Renal pelvis (tissue), 12 donors: ENCODE measurements around the gene TP53I11. TPM values are rescaled to one million over a fixed set of nuclear protein-coding genes. Genes with fewer than 3 reads are reported as not detected.

ENCODE experiments used
- DNase-seq: peaks from one replicate; pipeline ENCODE4 v3.0.0-alpha.2; 2013
- long read RNA-seq, 16 experiments: transcript quantifications; one replicate each; lab custom pipeline, GENCODE V29; 2026
- polyA plus RNA-seq, 3 donors: library from polyadenylated mRNA; unstranded; fragments of 120-200 nt; gene quantifications; one replicate each; pipeline ENCODE4 v1.2.1, GENCODE V29; 2013; ENCODE audit not compliant: insufficient read length in 3 of 3

TP53I11 gene
- polyA plus RNA-seq, result 10 to 100 TPM; 75.3 to 83.2 (median 78.7) TPM
- long read RNA-seq, donor 1, transcript TP53I11-208 (7 exons, 2,647 nt), result major isoform, 8 of 26 reads
- long read RNA-seq, donor 1, partial matches to known transcripts, result 5 of 26 reads
- long read RNA-seq, donor 1, other reads (novel, unspliced or antisense), result 12 of 26 reads
- long read RNA-seq, donor 2, transcript TP53I11-208 (7 exons, 2,647 nt), result major isoform, 14 of 16 reads
- long read RNA-seq, donor 2, partial matches to known transcripts, result 0 of 16 reads
- long read RNA-seq, donor 2, other reads (novel, unspliced or antisense), result 0 of 16 reads
- long read RNA-seq, donor 3, transcript TP53I11-208 (7 exons, 2,647 nt), result major isoform, 21 of 25 reads
- long read RNA-seq, donor 3, partial matches to known transcripts, result 0 of 25 reads
- long read RNA-seq, donor 3, other reads (novel, unspliced or antisense), result 0 of 25 reads
- long read RNA-seq, donor 4, transcript TP53I11-208 (7 exons, 2,647 nt), result major isoform, 11 of 14 reads
- long read RNA-seq, donor 4, partial matches to known transcripts, result 0 of 14 reads
- long read RNA-seq, donor 4, other reads (novel, unspliced or antisense), result 0 of 14 reads
- long read RNA-seq, donor 5, transcript TP53I11-208 (7 exons, 2,647 nt), result major isoform, 12 of 14 reads
- long read RNA-seq, donor 5, partial matches to known transcripts, result 0 of 14 reads
- long read RNA-seq, donor 5, other reads (novel, unspliced or antisense), result 0 of 14 reads
- long read RNA-seq, donor 6, transcript TP53I11-208 (7 exons, 2,647 nt), result major isoform, 10 of 13 reads
- long read RNA-seq, donor 6, partial matches to known transcripts, result 0 of 13 reads
- long read RNA-seq, donor 6, other reads (novel, unspliced or antisense), result 0 of 13 reads
- long read RNA-seq, donor 7, transcript TP53I11-208 (7 exons, 2,647 nt), result major isoform, 18 of 21 reads
- long read RNA-seq, donor 7, partial matches to known transcripts, result 0 of 21 reads
- long read RNA-seq, donor 7, other reads (novel, unspliced or antisense), result 0 of 21 reads
- long read RNA-seq, donor 8, partial matches to known transcripts, result 0 of 7 reads
- long read RNA-seq, donor 8, other reads (novel, unspliced or antisense), result 0 of 7 reads
- long read RNA-seq, donor 9, transcript TP53I11-208 (7 exons, 2,647 nt), result major isoform, 10 of 33 reads
- long read RNA-seq, donor 9, partial matches to known transcripts, result 8 of 33 reads
- long read RNA-seq, donor 9, other reads (novel, unspliced or antisense), result 12 of 33 reads
- long read RNA-seq, donor 10, transcript TP53I11-208 (7 exons, 2,647 nt), result major isoform, 11 of 110 reads
- long read RNA-seq, donor 10, partial matches to known transcripts, result 95 of 110 reads
- long read RNA-seq, donor 10, other reads (novel, unspliced or antisense), result 0 of 110 reads
- long read RNA-seq, donor 11, transcript TP53I11-208 (7 exons, 2,647 nt), result major isoform, 15 of 29 reads
- long read RNA-seq, donor 11, partial matches to known transcripts, result 7 of 29 reads
- long read RNA-seq, donor 11, other reads (novel, unspliced or antisense), result 5 of 29 reads
- long read RNA-seq, donor 12, transcript TP53I11-208 (7 exons, 2,647 nt), result major isoform, 23 of 27 reads
- long read RNA-seq, donor 12, partial matches to known transcripts, result 0 of 27 reads
- long read RNA-seq, donor 12, other reads (novel, unspliced or antisense), result 0 of 27 reads
- long read RNA-seq, donor 13, transcript TP53I11-208 (7 exons, 2,647 nt), result major isoform, 6 of 70 reads
- long read RNA-seq, donor 13, partial matches to known transcripts, result 62 of 70 reads
- long read RNA-seq, donor 13, other reads (novel, unspliced or antisense), result 0 of 70 reads
- long read RNA-seq, donor 14, result 0 reads
- long read RNA-seq, donor 15, transcript TP53I11-208 (7 exons, 2,647 nt), result major isoform, 21 of 23 reads
- long read RNA-seq, donor 15, partial matches to known transcripts, result 0 of 23 reads
- long read RNA-seq, donor 15, other reads (novel, unspliced or antisense), result 0 of 23 reads
- long read RNA-seq, donor 16, transcript TP53I11-208 (7 exons, 2,647 nt), result major isoform, 8 of 15 reads
- long read RNA-seq, donor 16, partial matches to known transcripts, result 6 of 15 reads
- long read RNA-seq, donor 16, other reads (novel, unspliced or antisense), result 0 of 15 reads

- DNase-seq, result peak; percentile 80
Observed at GRCh38 chr11:44950625-44951476, at the start of gene TP53I11. Gene TP53I11 (minus strand): TSS chr11:44950883. CDS start chr11:44938335, 12,548 bp downstream.

GRCh38 chr11:44999068-44999467, 48.4 kb upstream of the TP53I11 start:
- DNase-seq, result no peak

GRCh38 chr11:44998051-44998450, 47.4 kb upstream of the TP53I11 start:
- DNase-seq, result no peak

GRCh38 chr11:44997566-44997965, 46.9 kb upstream of the TP53I11 start:
- DNase-seq, result no peak

GRCh38 chr11:44994753-44995152, 44.1 kb upstream of the TP53I11 start:
- DNase-seq, result no peak

- DNase-seq, result no peak
Observed at GRCh38 chr11:44993971-44994704, 43.5 kb upstream of the TP53I11 start.

- no peak for DNase-seq
Observed at GRCh38 chr11:44992774-44993173, 42.1 kb upstream of the TP53I11 start.

GRCh38 chr11:44992181-44992582, 41.5 kb upstream of the TP53I11 start:
- no peak for DNase-seq

- no peak for DNase-seq
Observed at GRCh38 chr11:44990665-44991064, 40.0 kb upstream of the TP53I11 start.

- no peak for DNase-seq
Observed at GRCh38 chr11:44989831-44990566, 39.3 kb upstream of the TP53I11 start.

GRCh38 chr11:44988981-44989635, 38.4 kb upstream of the TP53I11 start:
- DNase-seq, result no peak

GRCh38 chr11:44988111-44988510, 37.4 kb upstream of the TP53I11 start:
- DNase-seq, result no peak

GRCh38 chr11:44987506-44987905, 36.8 kb upstream of the TP53I11 start:
- no peak for DNase-seq

GRCh38 chr11:44986315-44986714, 35.6 kb upstream of the TP53I11 start:
- no peak for DNase-seq

GRCh38 chr11:44985721-44986120, 35.0 kb upstream of the TP53I11 start:
- no peak for DNase-seq

- DNase-seq, result no peak
Observed at GRCh38 chr11:44983786-44984185, 33.1 kb upstream of the TP53I11 start.

- no peak for DNase-seq
Observed at GRCh38 chr11:44982496-44983062, 31.9 kb upstream of the TP53I11 start.
